BLaER1 (cell line): Measurements from ENCODE around the gene PPP3R2.
"Not testable (repeated sequence)": the region's sequence is repeated elsewhere in the genome, so short reads cannot be mapped to it uniquely, and the experiment has no call there.

Experiments
- H3K27ac ChIP-seq: shearing (Covaris generic); formaldehyde crosslinking; 2 replicates; pipeline ENCODE4 v1.8.1; 2022
- H3K27me3 ChIP-seq: shearing (Covaris generic); formaldehyde crosslinking; 2 replicates; pipeline ENCODE4 v1.8.1; 2022
- H3K36me3 ChIP-seq: shearing (Covaris generic); formaldehyde crosslinking; 2 replicates; pipeline ENCODE4 v1.8.1; 2022
- H3K4me1 ChIP-seq: shearing (Covaris generic); formaldehyde crosslinking; 2 replicates; pipeline ENCODE4 v1.8.1; 2022
- H3K4me2 ChIP-seq: shearing (Covaris generic); formaldehyde crosslinking; 2 replicates; pipeline ENCODE4 v1.8.1; 2022
- H3K4me3 ChIP-seq: shearing (Covaris generic); formaldehyde crosslinking; 2 replicates; pipeline ENCODE4 v1.8.1; 2022
- H3K9ac ChIP-seq: shearing (Covaris generic); formaldehyde crosslinking; 2 replicates; pipeline ENCODE4 v1.8.1; 2022
- H3K9me3 ChIP-seq: shearing (Covaris generic); formaldehyde crosslinking; 2 replicates; pipeline ENCODE4 v1.8.1; 2022
- H4K20me1 ChIP-seq: shearing (Covaris generic); formaldehyde crosslinking; 2 replicates; pipeline ENCODE4 v1.8.1; 2022
- Cebpa-rat ChIP-seq: shearing (Covaris generic); IDR thresholded peaks from 2 replicates; pipeline ENCODE4 v1.8.1; 2022

The PPP3R2 gene

GRCh38 chr9:101571114-101571513, 23.7 kb downstream of the PPP3R2 start:
- no peaks in the 10 kb centered on the region for H3K4me1 ChIP-seq
- no peak overlapping the region for H3K27ac ChIP-seq
- peaks cover 48% of the 10 kb centered on the region for H3K36me3 ChIP-seq
- H3K4me3 ChIP-seq = no peak overlapping the region
- no peak for TF ChIP-seq Cebpa-rat
- no peaks in the 10 kb centered on the region for H3K27me3 ChIP-seq
- H4K20me1 ChIP-seq = no peaks in the 10 kb centered on the region
- H3K4me2 ChIP-seq = no peak overlapping the region
- H3K9me3 ChIP-seq = no peaks in the 10 kb centered on the region
- H3K9ac ChIP-seq = no peak overlapping the region

DNA sequence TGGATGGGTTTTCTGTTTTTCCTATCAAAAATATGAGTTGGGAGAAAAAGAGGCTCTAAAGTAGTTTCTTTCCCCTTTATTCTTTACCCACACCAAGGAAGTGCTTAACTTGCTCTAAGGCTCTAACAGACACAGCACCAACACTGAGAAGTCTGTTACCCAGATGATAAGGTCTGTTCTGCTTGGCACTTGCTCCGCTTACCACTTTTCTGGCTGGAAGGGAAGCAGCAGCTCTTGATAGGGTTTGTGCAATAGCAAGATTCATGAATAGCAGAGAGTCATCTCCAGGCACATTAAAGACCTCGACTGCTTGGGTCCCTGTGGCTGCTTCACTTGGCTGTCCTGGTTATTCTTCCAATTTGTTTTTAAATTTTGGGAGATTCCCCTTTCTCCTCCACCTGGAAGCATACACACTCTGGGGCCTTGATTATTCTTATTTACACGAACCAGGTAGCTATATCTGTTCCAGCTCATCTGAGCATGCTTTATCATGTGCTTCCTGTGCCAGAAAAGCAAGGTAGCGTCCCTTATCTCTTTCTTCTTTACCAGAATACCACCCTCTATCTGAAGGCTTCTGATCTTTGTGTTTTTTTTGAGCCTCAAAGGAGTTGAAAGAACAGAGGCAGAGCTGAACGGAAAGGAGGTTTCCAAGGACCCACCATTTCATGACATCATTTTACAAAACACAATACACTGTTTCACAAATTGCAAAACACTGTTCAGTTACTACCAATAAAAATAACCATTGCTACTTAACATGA, 24.8 kb downstream of the PPP3R2 start:
- H3K27ac ChIP-seq = no peak overlapping the region
- no peak overlapping the region for H3K9ac ChIP-seq
- no peaks in the 10 kb centered on the region for H3K27me3 ChIP-seq
- H4K20me1 ChIP-seq = no peaks in the 10 kb centered on the region
- no peak overlapping the region for H3K4me2 ChIP-seq
- H3K4me3 ChIP-seq = no peak overlapping the region
- no peak for TF ChIP-seq Cebpa-rat
- no peaks in the 10 kb centered on the region for H3K9me3 ChIP-seq
- H3K36me3 ChIP-seq = peaks cover 59% of the 10 kb centered on the region
- no peaks in the 10 kb centered on the region for H3K4me1 ChIP-seq

DNA sequence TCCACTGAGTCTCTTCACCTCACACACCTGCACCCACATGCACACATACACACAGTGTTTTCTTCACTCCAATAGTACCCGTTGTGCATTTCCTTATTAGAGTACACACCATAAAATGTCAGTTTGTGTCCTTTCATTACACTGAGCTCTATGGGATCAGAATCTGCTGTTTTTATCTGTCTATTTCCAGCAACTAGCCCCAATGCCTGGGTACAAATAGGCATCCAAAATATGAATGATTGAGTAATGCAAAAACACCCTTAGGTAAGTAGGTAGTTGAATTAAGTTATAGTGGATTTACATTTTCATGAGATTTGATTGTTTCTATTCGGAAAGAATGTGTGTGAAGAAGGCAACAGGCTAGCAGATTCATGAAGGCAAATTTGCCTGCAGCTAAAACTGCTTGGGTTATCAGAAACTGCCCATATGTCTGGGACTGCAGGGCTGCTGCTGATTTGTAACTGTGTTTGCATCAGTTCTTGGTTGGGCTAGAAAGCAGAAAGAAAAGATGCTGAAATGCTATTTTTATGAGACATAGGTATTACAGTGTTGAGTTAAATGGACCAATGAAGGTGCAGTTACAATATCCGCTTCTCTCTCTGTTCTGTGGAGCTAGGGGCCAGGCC, 26.9 kb downstream of the PPP3R2 start:
- Histone ChIP-seq H3K27ac (no peak overlapping the region), H4K20me1 (no peaks in the 10 kb centered on the region), H3K9me3 (no peaks in the 10 kb centered on the region), H3K4me1 (no peaks in the 10 kb centered on the region), H3K36me3 (peaks cover 80% of the 10 kb centered on the region), H3K27me3 (no peaks in the 10 kb centered on the region), H3K9ac (no peak overlapping the region), H3K4me2 (no peak overlapping the region), H3K4me3 (no peak overlapping the region)
- no peak for TF ChIP-seq Cebpa-rat

- Histone ChIP-seq H4K20me1 (no peaks in the 10 kb centered on the region), H3K9me3 (no peaks in the 10 kb centered on the region), H3K27ac (no peak overlapping the region)
Observed at GRCh38 chr9:101566904-101567724, 27.7 kb downstream of the PPP3R2 start.

GRCh38 chr9:101564252-101564651, 30.5 kb downstream of the PPP3R2 start:
- Histone ChIP-seq H3K36me3 (peaks cover 99% of the 10 kb centered on the region), H3K27me3 (no peaks in the 10 kb centered on the region), H3K27ac (no peak overlapping the region), H4K20me1 (no peaks in the 10 kb centered on the region), H3K9ac (no peak overlapping the region), H3K4me2 (no peak overlapping the region), H3K9me3 (peaks cover 7% of the 10 kb centered on the region; the same call in 1 of the 2 replicates), H3K4me3 (no peak overlapping the region), H3K4me1 (no peaks in the 10 kb centered on the region)
- no peak for TF ChIP-seq Cebpa-rat

More at GRCh38 chr9:101566904-101567724, 27.7 kb downstream of the PPP3R2 start:
- Histone ChIP-seq H3K4me1 (no peaks in the 10 kb centered on the region), H3K4me3 (no peak overlapping the region), H3K36me3 (peaks cover 88% of the 10 kb centered on the region), H3K9ac (no peak overlapping the region), H3K27me3 (no peaks in the 10 kb centered on the region), H3K4me2 (no peak overlapping the region)
- TF ChIP-seq Cebpa-rat = no peak

DNA sequence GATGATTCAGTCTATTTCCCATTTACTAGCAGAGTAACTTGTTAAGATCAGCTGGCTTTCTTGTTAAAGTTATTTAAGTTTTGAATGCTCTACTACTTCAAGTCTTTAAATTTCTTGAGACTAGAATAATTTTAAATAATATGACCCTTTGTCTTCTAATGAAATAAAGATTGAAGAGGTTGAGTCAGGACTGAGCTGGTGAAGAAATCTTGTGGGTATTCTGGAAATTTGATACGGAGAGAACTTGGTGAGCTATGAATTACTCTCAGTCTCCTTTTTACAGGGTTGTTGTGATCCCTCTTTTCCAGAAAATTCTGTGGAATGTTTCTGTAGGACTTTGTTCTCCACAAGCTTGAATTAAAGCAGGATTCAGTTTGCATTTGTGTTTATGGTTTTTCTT, 31.8 kb downstream of the PPP3R2 start:
- Histone ChIP-seq H3K36me3 (peaks cover 99% of the 10 kb centered on the region), H3K4me2 (no peak overlapping the region)
- TF ChIP-seq Cebpa-rat = no peak

GRCh38 chr9:101561740-101562139, 33.0 kb downstream of the PPP3R2 start:
- peaks cover 99% of the 10 kb centered on the region for H3K36me3 ChIP-seq

More for the DNA sequence above, 31.8 kb downstream of the PPP3R2 start:
- H3K4me3 ChIP-seq = no peak overlapping the region
- no peaks in the 10 kb centered on the region for H3K4me1 ChIP-seq
- H3K9ac ChIP-seq = no peak overlapping the region
- no peaks in the 10 kb centered on the region for H4K20me1 ChIP-seq
- H3K9me3 ChIP-seq = peaks cover 20% of the 10 kb centered on the region
- H3K27ac ChIP-seq = no peak overlapping the region
- H3K27me3 ChIP-seq = no peaks in the 10 kb centered on the region

GRCh38 chr9:101549472-101550098, 45.2 kb downstream of the PPP3R2 start:
- not testable (repeated sequence) for H3K9me3 ChIP-seq, H3K4me3 ChIP-seq, H4K20me1 ChIP-seq, H3K9ac ChIP-seq, H3K27me3 ChIP-seq, H3K4me1 ChIP-seq, H3K4me2 ChIP-seq, H3K27ac ChIP-seq
- peaks cover 95% of the 10 kb centered on the region for H3K36me3 ChIP-seq

More at GRCh38 chr9:101561740-101562139, 33.0 kb downstream of the PPP3R2 start:
- Histone ChIP-seq H3K4me3 (no peak overlapping the region), H3K4me1 (no peaks in the 10 kb centered on the region), H3K9ac (no peak overlapping the region), H3K27ac (no peak overlapping the region), H3K9me3 (peaks cover 27% of the 10 kb centered on the region), H3K4me2 (no peak overlapping the region), H4K20me1 (no peaks in the 10 kb centered on the region), H3K27me3 (no peaks in the 10 kb centered on the region)
- no peak for TF ChIP-seq Cebpa-rat

DNA sequence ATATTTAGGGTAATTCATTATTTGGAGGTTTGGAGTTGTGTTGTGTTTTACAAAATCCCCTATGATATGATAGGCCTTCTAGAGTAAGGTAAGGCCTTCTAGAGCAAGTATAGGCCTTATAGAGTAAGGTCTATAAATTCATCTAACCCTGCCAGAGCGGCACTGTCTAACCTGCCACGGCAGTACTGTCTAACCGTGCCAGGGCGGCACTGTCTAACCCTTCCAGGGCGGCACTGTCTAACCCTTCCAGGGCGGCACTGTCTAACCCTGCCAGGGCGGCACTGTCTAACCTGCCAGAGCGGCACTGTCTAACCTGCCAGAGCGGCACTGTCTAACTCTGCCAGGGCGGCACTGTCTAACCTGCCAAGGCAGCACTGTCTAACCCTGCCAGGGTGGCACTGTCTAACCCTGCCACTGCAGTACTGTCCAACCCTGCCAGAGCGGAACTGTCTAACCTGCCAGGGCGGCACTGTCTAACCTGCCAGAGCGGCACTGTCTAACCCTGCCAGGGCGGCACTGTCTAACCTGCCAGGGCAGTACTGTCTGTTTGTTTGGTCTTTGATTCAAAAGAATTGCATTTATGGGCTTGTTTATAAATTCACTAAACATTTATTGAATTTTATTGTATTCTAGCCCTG, 51.6 kb downstream of the PPP3R2 start:
- Histone ChIP-seq H3K27me3 (no peaks in the 10 kb centered on the region), H3K9me3 (no peaks in the 10 kb centered on the region)

More for the DNA sequence above, 51.6 kb downstream of the PPP3R2 start:
- TF ChIP-seq Cebpa-rat = no peak
- Histone ChIP-seq H3K9ac (no peak overlapping the region), H3K4me3 (no peak overlapping the region), H3K27ac (no peak overlapping the region), H3K36me3 (peaks cover 92% of the 10 kb centered on the region), H3K4me1 (no peaks in the 10 kb centered on the region), H4K20me1 (peaks cover 38% of the 10 kb centered on the region), H3K4me2 (no peak overlapping the region)
